K562 (cell line): Measurements from ENCODE around the gene CMTM4. TPM values are rescaled to one million over a fixed set of nuclear protein-coding genes. Genes with fewer than 3 reads are reported as not detected.

Experiments
- BHLHE40 ChIP-seq: IDR thresholded peaks from 2 replicates; pipeline ENCODE4 v1.6.1; 2011; ENCODE audit warnings: low read length, improper control_type of control experiment
- CHAMP1 ChIP-seq: fragments of 450-650 bp; IDR thresholded peaks from 2 replicates; pipeline ENCODE4 v1.6.1; 2016; ENCODE audit warnings: mild to moderate bottlenecking
- CREB1 ChIP-seq, 2 experiments: sonication (generic) in 1 of 2; formaldehyde crosslinking in 1 of 2; IDR thresholded peaks; 2 replicates each; pipeline versions ENCODE4 v1.6.1 to v1.8.0; 2012 to 2022; ENCODE audit warnings: inconsistent platforms in 1 of 2, mild to moderate bottlenecking in 1 of 2, missing genetic modification reagents in 1 of 2, moderate library complexity in 1 of 2
- E2F6 ChIP-seq, 2 experiments: IDR thresholded peaks; 2 replicates each; pipeline ENCODE4 v1.6.1; 2011; ENCODE audit warnings: borderline replicate concordance in 1 of 2, control low read depth in 1 of 2, low read depth in 1 of 2, low read length in 1 of 2, mild to moderate bottlenecking in 1 of 2, mixed read lengths in 1 of 2, moderate library complexity in 1 of 2; ENCODE audit not compliant: insufficient read depth in 1 of 2, insufficient read length in 1 of 2, poor library complexity in 1 of 2, severe bottlenecking in 1 of 2; ENCODE audit errors: extremely low read depth in 1 of 2
- EWSR1 ChIP-seq: fragments of 450-650 bp; IDR thresholded peaks from 2 replicates; pipeline ENCODE4 v1.6.1; 2018; ENCODE audit warnings: borderline replicate concordance, mild to moderate bottlenecking, low read depth, moderate library complexity; ENCODE audit not compliant: partially characterized antibody
- HCFC1 ChIP-seq: IDR thresholded peaks from 2 replicates; pipeline ENCODE4 v1.6.1; 2012; ENCODE audit warnings: low read depth, low read length, improper control_type of control experiment
- JUN ChIP-seq, 2 experiments: sonication (generic) in 1 of 2; formaldehyde crosslinking in 1 of 2; IDR thresholded peaks; 2 replicates each; pipeline versions ENCODE4 v1.6.1 to v1.8.0; 2012 to 2022; ENCODE audit warnings: borderline replicate concordance in 2 of 2, mild to moderate bottlenecking in 2 of 2, improper control_type of control experiment in 1 of 2, low read depth in 1 of 2, low read length in 1 of 2, missing genetic modification reagents in 1 of 2
- SOX6 ChIP-seq: fragments of 450-650 bp; IDR thresholded peaks from 2 replicates; pipeline ENCODE4 v1.6.1; 2014; ENCODE audit warnings: mild to moderate bottlenecking
- ZNF146 ChIP-seq: IDR thresholded peaks from one replicate; pipeline ENCODE4 v1.6.1; 2018; ENCODE audit warnings: missing compliant biosample characterization; ENCODE audit not compliant: unreplicated experiment
- ZNF282 ChIP-seq: sonication (generic); formaldehyde crosslinking; IDR thresholded peaks from 2 replicates; pipeline ENCODE4 v1.8.1; 2023; ENCODE audit warnings: missing genetic modification reagents
- ZNF584 ChIP-seq: fragments of 200-800 bp; sonication (Bioruptor generic); IDR thresholded peaks from 2 replicates; pipeline ENCODE4 v1.6.1; 2016; ENCODE audit warnings: low read depth, mild to moderate bottlenecking, missing genetic modification characterization, missing compliant biosample characterization
- ZNF79 ChIP-seq: fragments of 250-450 bp; sonication (Bioruptor Pico); IDR thresholded peaks from 2 replicates; pipeline ENCODE4 v1.4.0; 2020; ENCODE audit warnings: low read depth, mild to moderate bottlenecking, moderate library complexity
- polyA plus RNA-seq, 8 experiments: library from polyadenylated mRNA; depleted of rRNA in 4 of 8; stranded (reverse) in 5 of 8; unstranded in 3 of 8; fragments of >200 nt; fragmentation: Nextera tagmentation in 2 of 8; fragmentation: Illumina TruSeq in 1 of 8; extraction: Ambion mirVana in 2 of 8; extraction: Trizol in 1 of 8; gene quantifications; 2 replicates each; pipeline versions ENCODE4 v1.2.1 to v1.2.3, GENCODE V29; 2011 to 2014; ENCODE audit warnings: inconsistent platforms in 1 of 8, missing spikeins in 1 of 8
- total RNA-seq, 7 experiments: library from RNA; depleted of rRNA in 6 of 7; stranded (reverse); fragments of >200 nt in 6 of 7; fragmentation: Illumina TruSeq in 2 of 7; extraction: Trizol in 2 of 7; gene quantifications; 2 replicates each; pipeline versions ENCODE4 v1.2.1 to v1.2.3, GENCODE V29; 2011 to 2021; ENCODE audit warnings: low replicate concordance in 1 of 7
- TF ChIP-seq, protein P1 (sequence below): sonication (generic); formaldehyde crosslinking; IDR thresholded peaks from 2 replicates; pipeline ENCODE4 v1.8.0; 2022; ENCODE audit warnings: mild to moderate bottlenecking, missing genetic modification reagents
- TF ChIP-seq, protein P2 (sequence below): sonication (generic); formaldehyde crosslinking; IDR thresholded peaks from 2 replicates; pipeline ENCODE4 v1.8.0; 2023; ENCODE audit warnings: mild to moderate bottlenecking, missing genetic modification reagents

Gene CMTM4
- total and polyA plus RNA-seq, 9 of the 15 experiments (the other 6 are each of a cell fraction or from before 2014, with no cell fraction given): 2.0 to 21.3 (median 12.5) TPM

DNA sequence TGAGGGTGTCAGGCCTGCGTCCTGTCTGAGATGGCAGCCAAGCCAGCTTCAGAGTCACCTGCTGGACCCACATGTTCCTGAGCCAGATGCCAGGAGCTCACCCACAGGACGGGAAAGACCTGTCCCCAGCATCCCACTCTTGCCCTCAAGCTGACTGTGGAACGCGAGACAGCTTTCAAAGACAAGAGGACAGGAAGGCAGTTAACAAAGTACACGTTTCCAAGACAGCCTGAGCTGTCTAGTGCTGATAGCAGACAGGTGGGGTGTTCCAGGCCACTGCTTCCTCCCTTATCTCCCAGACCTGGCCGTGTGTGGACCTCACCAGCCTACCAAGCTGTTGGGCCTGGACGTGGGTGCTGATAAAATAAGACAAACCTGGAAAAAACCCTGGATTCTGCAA lies 78.8 kb downstream of the CMTM4 start (continued):
- TF ChIP-seq CHAMP1 (no peak), ZNF282 (CRISPR knock-in tag) (no peak), CREB1 (IDR thresholded peaks at IDR 0.05) (peak; percentile 63), CREB1 (CRISPR knock-in tag; IDR thresholded peaks at IDR 0.05) (no peak), E2F6 (IDR thresholded peaks at IDR 0.05; ENCODE audit: borderline replicate concordance in 1 of 2, extremely low read depth in 1 of 2, insufficient read depth in 1 of 2, insufficient read length in 1 of 2, low read depth in 1 of 2, low read length in 1 of 2, poor library complexity in 1 of 2, severe bottlenecking in 1 of 2) (peak in 1 of 2 experiments; percentile 36), BHLHE40 (peak; percentile 56; the same call in 1 of the 2 replicates), JUN (IDR thresholded peaks at IDR 0.05; ENCODE audit: borderline replicate concordance, low read depth, low read length) (no peak), JUN (CRISPR knock-in tag; IDR thresholded peaks at IDR 0.05; ENCODE audit: borderline replicate concordance) (no peak), ZNF146 (CRISPR knock-in tag) (no peak), HCFC1 (no peak), EWSR1 (no peak), SOX6 (peak; percentile 90), ZNF584 (CRISPR knock-in tag) (no peak), ZNF79 (no peak)
- TF ChIP-seq, protein P1, sequence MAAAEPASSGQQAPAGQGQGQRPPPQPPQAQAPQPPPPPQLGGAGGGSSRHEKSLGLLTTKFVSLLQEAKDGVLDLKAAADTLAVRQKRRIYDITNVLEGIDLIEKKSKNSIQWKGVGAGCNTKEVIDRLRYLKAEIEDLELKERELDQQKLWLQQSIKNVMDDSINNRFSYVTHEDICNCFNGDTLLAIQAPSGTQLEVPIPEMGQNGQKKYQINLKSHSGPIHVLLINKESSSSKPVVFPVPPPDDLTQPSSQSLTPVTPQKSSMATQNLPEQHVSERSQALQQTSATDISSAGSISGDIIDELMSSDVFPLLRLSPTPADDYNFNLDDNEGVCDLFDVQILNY (CRISPR knock-in tag): no peak
- TF ChIP-seq, protein P2, sequence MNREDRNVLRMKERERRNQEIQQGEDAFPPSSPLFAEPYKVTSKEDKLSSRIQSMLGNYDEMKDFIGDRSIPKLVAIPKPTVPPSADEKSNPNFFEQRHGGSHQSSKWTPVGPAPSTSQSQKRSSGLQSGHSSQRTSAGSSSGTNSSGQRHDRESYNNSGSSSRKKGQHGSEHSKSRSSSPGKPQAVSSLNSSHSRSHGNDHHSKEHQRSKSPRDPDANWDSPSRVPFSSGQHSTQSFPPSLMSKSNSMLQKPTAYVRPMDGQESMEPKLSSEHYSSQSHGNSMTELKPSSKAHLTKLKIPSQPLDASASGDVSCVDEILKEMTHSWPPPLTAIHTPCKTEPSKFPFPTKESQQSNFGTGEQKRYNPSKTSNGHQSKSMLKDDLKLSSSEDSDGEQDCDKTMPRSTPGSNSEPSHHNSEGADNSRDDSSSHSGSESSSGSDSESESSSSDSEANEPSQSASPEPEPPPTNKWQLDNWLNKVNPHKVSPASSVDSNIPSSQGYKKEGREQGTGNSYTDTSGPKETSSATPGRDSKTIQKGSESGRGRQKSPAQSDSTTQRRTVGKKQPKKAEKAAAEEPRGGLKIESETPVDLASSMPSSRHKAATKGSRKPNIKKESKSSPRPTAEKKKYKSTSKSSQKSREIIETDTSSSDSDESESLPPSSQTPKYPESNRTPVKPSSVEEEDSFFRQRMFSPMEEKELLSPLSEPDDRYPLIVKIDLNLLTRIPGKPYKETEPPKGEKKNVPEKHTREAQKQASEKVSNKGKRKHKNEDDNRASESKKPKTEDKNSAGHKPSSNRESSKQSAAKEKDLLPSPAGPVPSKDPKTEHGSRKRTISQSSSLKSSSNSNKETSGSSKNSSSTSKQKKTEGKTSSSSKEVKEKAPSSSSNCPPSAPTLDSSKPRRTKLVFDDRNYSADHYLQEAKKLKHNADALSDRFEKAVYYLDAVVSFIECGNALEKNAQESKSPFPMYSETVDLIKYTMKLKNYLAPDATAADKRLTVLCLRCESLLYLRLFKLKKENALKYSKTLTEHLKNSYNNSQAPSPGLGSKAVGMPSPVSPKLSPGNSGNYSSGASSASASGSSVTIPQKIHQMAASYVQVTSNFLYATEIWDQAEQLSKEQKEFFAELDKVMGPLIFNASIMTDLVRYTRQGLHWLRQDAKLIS: no peak
